Measurements from ENCODE around the gene MAPK6. TPM values are rescaled to one million over a fixed set of nuclear protein-coding genes. Genes with fewer than 3 reads are reported as not detected.

The MAPK6 gene
- total RNA-seq, 4 donors from 2014 or later: 48.8 to 73.1 (median 54.5) TPM

DNA sequence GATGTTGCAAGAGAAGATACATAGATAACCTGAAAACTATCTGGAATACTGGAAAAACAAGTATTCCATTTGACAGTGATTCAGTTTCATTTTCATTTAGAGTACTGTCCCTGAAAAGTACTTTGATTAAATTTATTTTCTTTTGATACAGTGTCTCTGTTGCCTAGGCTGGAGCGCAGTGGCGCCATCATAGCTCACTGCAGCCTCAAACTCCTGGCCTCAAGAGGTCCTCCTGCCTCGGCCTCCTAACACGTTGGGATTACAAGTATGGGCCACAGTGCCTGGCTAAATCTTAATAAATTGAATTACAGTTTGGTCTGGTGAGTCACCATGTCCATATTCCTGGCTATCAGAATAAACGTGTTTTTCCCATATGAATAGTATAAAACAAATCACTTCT is 45.8 kb upstream of the MAPK6 start:
- intact Hi-C loops (cut with DNase I; ENCODE audit: low total_unique reads): no loop called here

GRCh38 chr15:51973775-51974174 is 45.2 kb upstream of the MAPK6 start:
- no peak overlapping the region for H3K4me3 ChIP-seq (ENCODE audit: low read depth, poor library complexity, severe bottlenecking)
- TF ChIP-seq, protein P1, sequence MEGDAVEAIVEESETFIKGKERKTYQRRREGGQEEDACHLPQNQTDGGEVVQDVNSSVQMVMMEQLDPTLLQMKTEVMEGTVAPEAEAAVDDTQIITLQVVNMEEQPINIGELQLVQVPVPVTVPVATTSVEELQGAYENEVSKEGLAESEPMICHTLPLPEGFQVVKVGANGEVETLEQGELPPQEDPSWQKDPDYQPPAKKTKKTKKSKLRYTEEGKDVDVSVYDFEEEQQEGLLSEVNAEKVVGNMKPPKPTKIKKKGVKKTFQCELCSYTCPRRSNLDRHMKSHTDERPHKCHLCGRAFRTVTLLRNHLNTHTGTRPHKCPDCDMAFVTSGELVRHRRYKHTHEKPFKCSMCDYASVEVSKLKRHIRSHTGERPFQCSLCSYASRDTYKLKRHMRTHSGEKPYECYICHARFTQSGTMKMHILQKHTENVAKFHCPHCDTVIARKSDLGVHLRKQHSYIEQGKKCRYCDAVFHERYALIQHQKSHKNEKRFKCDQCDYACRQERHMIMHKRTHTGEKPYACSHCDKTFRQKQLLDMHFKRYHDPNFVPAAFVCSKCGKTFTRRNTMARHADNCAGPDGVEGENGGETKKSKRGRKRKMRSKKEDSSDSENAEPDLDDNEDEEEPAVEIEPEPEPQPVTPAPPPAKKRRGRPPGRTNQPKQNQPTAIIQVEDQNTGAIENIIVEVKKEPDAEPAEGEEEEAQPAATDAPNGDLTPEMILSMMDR (IDR thresholded peaks at IDR 0.05): no peak
- no peak for TF ChIP-seq POLR2A (IDR thresholded peaks at IDR 0.05)
- intact Hi-C loops (cut with DNase I; ENCODE audit: low total_unique reads): no loop called here
- WGBS, 2 donors: 94 to 96% methylated on average over 4 of the region's 4 CpGs
- DNase-seq (ENCODE audit: low spot score in 2 of 2): no peak

More for the DNA sequence above, 45.8 kb upstream of the MAPK6 start:
- WGBS, 2 donors: 65 to 86% methylated on average over 5 of the region's 5 CpGs
- TF ChIP-seq, protein P1 (IDR thresholded peaks at IDR 0.05): no peak
- TF ChIP-seq POLR2A (IDR thresholded peaks at IDR 0.05): no peak
- no peak for DNase-seq (ENCODE audit: low spot score in 2 of 2)
- no peak overlapping the region for H3K4me3 ChIP-seq (ENCODE audit: low read depth, poor library complexity, severe bottlenecking)

- DNase-seq (ENCODE audit: low spot score in 2 of 2): no peak
- TF ChIP-seq, protein P1 (IDR thresholded peaks at IDR 0.05): no peak
- TF ChIP-seq POLR2A (IDR thresholded peaks at IDR 0.05): no peak
- no peak overlapping the region for H3K4me3 ChIP-seq (ENCODE audit: low read depth, poor library complexity, severe bottlenecking)
- 7 to 8% methylated on average over 7 of the region's 7 CpGs for WGBS, 2 donors
- intact Hi-C loops (cut with DNase I; ENCODE audit: low total_unique reads): loop anchor here (5.0 kb wide), 1 partner anchor 160 kb away; no protein-coding TSS in a partner anchor
Observed at GRCh38 chr15:51982013-51982769, 36.8 kb upstream of the MAPK6 start.

DNA sequence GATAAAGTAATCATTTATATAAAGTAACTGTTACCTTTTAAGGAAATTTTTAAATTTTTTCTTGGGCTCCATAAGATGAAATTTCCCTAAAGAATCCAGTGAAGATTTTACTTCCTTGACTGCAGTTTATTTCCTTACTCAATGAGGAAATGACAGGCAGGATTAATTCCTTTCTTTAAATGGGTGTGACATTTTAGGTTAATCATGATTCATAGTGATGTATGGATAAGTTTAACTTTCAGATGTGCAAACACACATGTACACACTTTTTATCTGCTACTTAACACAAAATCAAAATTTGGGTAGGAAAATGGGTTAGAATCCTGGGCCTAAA is 36.3 kb upstream of the MAPK6 start:
- TF ChIP-seq, protein P1 (IDR thresholded peaks at IDR 0.05): no peak
- TF ChIP-seq POLR2A (IDR thresholded peaks at IDR 0.05): no peak
- no peak overlapping the region for H3K4me3 ChIP-seq (ENCODE audit: low read depth, poor library complexity, severe bottlenecking)
- intact Hi-C loops (cut with DNase I; ENCODE audit: low total_unique reads): loop anchor here (5.0 kb wide), 1 partner anchor 160 kb away; no protein-coding TSS in a partner anchor
- no peak for DNase-seq (ENCODE audit: low spot score in 2 of 2)

- intact Hi-C loops (cut with DNase I; ENCODE audit: low total_unique reads): no loop called here
- no peak for TF ChIP-seq POLR2A (IDR thresholded peaks at IDR 0.05)
- TF ChIP-seq, protein P1 (IDR thresholded peaks at IDR 0.05): no peak
- no peak overlapping the region for H3K4me3 ChIP-seq (ENCODE audit: low read depth, poor library complexity, severe bottlenecking)
- no peak for DNase-seq (ENCODE audit: low spot score in 2 of 2)
- 65 to 70% methylated on average over 4 of the region's 4 CpGs for WGBS, 2 donors
Observed at GRCh38 chr15:51991141-51991540, 27.9 kb upstream of the MAPK6 start.

DNA sequence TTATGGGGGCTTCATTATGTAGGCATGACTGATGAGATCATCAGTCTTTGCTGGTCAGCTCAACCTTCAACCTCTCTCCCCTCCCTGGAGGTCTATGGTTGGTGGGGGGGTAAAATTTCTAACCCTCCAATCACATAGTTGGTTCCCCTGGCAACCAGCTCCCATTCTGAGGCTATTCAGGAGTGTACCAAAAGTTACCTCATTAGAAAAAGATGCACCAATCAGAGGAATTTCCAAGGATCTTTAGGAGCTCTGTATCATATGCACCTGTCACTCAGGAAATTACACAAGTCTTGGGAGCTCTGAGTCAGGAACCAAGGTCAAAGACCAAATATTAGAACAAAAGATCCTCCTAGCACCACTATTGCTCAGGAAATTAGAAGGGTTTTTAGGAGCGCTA is 26.1 kb upstream of the MAPK6 start:
- intact Hi-C loops (cut with DNase I; ENCODE audit: low total_unique reads): no loop called here
- no peak for DNase-seq (ENCODE audit: low spot score in 2 of 2)
- TF ChIP-seq POLR2A (IDR thresholded peaks at IDR 0.05): no peak
- TF ChIP-seq, protein P1 (IDR thresholded peaks at IDR 0.05): no peak
- no peak overlapping the region for H3K4me3 ChIP-seq (ENCODE audit: low read depth, poor library complexity, severe bottlenecking)
- WGBS, 2 donors: 67 to 95% methylated on average over 1 of the region's 1 CpG

All from lower leg skin (tissue), 4 donors.